ENCODE results near the gene TCN2.
"Not testable (repeated sequence)": the region's sequence is repeated elsewhere in the genome, so short reads cannot be mapped to it uniquely, and the experiment has no call there.

The TCN2 gene

DNA sequence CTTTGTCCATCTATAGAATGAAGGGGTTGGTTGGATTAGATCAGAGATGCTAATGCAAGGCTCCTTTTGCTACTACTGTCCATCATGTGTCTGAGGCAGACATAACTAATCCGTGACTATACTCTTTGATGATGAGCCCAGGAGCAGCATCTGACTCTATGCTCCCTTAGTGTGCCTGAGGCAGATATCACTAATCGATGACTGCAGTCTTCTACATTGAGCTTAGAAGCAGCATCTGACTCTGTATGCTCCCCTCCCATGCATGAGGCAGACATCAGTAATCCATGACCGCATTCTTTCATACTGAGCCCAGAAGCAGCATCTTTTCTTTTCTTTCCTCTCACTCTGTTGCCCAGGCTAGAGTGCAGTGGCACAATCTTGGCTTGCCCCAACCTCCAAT is 4.2 kb downstream of the TCN2 start:
- no peak for DNase-seq (ENCODE audit: low spot score)

DNA sequence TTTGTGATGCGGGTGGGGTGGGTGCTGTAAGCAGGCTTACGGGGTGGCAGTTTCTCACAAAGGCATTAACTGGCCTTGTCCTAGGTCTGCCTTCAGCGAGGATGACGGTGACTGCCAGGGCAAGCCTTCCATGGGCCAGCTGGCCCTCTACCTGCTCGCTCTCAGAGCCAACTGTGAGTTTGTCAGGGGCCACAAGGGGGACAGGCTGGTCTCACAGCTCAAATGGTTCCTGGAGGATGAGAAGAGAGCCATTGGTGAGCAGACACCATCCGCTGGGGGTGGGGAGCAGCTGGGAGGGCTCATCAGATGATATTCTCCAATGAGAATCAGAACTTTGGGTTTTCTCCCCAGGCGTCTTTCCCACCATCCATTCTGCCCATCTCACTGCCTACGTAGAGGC is 5.8 kb downstream of the TCN2 start:
- no peak for DNase-seq (ENCODE audit: low spot score)

DNA sequence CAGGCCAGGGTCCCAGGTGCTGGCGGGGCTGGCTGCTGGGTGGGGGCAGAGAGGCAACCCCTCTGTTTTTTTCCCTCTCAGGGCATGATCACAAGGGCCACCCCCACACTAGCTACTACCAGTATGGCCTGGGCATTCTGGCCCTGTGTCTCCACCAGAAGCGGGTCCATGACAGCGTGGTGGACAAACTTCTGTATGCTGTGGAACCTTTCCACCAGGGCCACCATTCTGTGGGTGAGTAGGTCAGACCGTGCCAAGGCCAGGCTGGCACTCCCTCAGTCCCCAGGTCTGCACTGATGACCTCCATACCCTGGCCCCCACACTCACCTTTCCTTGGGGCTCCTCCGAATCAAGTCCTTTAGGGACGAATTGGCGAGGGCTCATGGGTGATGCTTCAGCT is 7.3 kb downstream of the TCN2 start:
- no peak for DNase-seq (ENCODE audit: low spot score)

DNA sequence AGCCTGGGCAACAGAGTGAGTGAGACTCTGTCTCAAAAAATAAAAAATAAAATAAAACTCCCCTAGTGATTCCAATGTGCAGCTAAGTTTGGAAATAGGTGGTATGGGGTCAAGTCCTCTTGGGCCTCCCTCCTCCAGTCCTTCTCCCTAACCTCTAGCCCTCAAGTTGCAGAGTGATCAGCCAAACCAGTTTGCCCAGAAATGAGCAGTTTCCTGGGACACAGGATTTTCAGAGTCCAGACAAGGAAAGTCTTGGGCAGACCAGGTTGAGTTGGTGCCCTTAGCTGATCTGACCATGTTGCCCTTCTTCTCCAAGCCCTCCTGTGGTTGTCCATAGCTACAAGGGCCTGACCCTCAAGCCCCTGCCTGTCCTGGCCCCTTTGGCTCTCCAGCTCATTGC is 7.9 kb downstream of the TCN2 start:
- DNase-seq (ENCODE audit: low spot score) = no peak

DNA sequence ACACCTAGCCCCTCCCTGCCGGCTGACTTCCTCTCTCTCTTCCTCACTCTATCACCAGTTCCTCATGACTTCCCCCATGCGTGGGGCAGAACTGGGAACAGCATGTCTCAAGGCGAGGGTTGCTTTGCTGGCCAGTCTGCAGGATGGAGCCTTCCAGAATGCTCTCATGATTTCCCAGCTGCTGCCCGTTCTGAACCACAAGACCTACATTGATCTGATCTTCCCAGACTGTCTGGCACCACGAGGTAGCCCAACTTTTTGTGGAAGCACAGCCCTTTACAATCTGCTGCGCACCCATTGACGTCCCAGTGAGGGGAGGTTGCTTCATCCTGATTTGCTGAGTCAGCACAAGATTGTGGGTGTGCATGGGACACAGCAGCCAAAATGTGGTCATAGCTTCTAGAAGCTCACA is 8.6 kb downstream of the TCN2 start:
- peak; percentile 1 for DNase-seq (ENCODE audit: low spot score)

DNA sequence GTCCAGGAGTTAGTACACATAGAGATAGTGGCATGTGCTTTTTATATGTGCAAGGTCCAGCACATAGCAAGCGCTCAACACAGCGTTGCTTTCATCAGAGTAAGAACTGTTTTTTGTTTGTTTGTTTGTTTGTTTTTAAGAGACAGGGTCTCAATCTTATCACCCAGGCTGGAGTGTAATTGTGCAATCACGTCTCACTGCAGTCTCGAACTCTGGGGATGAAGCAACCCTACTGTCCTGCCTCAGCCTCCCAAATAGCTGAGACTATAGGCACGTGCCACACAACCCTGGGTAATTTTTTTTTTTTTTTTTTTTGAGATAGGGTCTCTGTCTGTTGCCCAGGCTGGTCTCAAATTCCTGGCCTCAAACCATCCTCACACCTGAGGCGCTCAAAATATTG is 10.8 kb downstream of the TCN2 start:
- no peak for DNase-seq (ENCODE audit: low spot score)

DNA sequence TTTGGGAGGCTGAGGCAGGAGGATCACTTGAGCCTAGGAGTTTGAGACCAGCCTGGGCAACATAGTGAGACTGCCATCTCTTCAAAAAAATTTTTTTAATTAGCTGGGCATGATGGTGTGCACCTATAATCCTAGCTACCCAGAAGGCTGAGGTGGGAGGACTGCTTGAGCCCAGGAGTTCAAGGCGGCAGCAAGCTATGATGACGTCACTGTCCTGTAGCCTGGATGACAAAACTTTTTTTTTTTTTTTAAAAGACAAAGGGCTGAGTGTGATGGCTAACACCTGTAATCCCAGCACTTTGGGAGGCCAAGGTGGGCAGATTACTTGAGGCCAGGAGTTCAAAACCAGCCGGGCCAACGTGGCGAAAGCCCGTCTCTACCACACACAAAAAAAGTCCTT is 12.9 kb downstream of the TCN2 start:
- DNase-seq (ENCODE audit: low spot score) = not testable (repeated sequence)

DNA sequence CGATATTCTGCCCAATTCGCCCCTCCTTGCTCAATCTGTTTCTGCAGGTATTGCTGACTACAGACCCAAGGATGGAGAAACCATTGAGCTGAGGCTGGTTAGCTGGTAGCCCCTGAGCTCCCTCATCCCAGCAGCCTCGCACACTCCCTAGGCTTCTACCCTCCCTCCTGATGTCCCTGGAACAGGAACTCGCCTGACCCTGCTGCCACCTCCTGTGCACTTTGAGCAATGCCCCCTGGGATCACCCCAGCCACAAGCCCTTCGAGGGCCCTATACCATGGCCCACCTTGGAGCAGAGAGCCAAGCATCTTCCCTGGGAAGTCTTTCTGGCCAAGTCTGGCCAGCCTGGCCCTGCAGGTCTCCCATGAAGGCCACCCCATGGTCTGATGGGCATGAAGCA is 19.4 kb downstream of the TCN2 start:
- DNase-seq (ENCODE audit: low spot score) = no peak

DNA sequence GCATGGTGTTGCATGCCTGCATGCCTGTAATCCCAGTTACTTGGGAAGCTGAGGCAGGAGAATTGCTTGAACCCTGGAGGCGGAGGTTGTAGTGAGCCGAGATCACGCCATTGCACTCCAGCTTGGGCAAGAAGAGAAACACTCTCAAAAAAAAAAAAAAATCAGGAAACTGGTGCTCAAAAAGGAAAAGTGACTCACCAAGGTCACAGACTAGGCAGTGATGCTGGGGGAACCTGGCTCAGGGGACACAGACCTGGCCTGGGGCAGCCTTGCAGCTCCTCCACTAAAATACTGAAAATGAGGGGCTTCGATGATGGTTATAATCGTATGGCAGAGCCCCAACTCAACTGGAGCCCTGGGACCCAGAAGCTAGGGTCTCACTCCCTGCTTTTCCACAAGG is 20.5 kb downstream of the TCN2 start:
- no peak for DNase-seq (ENCODE audit: low spot score)

DNA sequence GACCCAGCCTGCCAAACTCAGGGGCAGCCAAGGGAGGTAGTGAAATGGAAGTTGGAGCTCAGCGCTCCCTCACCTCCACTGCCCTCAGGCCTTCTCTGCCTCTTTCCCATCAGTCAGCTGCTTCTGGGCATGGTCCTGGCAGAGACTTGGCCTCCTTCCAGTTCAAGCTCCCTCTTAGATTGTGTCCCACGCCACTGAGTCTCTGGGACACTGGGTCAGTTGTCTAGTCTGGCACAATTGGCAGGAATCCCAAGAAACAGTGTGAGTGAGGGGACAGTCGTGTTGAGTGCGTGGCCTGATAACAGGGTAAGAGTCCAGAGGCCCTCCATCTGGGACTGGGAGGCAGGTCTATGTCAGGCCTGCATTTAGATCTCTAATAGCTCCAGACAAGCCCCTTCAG is 21.5 kb downstream of the TCN2 start:
- no peak for DNase-seq (ENCODE audit: low spot score)

DNA sequence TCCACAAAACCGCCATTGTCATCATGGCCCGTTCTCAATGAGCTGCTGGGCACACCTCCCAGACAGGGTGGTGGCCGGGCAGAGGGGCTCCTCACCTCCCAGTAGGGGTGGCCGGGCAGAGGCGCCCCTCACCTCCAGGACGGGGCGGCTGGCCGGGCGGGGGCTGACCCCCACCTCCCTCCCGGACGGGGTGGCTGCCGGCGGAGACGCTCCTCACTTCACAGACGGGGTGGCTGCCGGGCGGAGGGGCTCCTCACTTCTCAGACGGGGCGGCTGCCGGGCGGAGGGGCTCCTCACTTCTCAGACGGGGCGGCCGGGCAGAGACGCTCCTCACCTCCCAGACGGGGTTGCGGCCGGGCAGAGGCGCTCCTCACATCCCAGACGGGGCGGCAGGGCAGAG is 24.5 kb downstream of the TCN2 start:
- not testable (repeated sequence) for DNase-seq (ENCODE audit: low spot score)

DNA sequence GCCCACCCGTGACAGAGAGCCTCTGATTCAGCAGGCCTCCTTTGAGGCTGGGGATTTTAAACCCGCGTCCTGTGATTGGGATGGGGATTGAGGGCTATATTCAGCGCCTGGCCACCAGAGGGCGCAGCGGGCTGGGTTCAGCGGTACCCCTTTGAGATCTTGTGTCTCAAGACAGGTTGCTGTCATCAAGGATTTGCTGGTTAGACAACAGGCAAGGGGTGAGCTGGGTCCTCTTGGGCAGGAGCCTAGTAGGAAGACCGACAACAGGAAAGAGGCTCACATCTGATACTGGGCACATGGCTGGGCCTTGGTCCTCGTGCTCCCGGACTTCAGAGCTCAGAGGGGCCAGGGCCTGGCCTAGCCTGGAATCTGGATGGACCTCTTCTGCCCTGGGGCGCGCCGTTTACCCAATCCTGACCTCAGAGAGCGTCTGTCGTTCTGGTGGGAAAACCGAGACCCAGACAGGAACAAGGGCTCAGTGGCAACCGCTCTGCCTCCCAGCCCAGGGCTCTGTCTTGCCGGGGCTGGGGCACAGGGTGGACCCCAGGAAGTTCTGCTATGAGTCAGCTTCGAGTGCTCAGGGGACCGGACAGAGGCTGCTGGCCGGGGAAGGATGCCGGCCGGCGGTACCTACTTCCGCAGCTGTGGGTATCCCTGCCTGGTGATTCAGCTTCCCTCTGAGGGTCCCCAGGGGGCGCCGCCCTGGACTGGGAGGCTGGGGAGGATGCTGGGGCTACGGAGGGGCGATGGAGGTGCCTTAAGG is 27.7 kb downstream of the TCN2 start:
- peak; percentile 91 for DNase-seq (ENCODE audit: low spot score)

DNA sequence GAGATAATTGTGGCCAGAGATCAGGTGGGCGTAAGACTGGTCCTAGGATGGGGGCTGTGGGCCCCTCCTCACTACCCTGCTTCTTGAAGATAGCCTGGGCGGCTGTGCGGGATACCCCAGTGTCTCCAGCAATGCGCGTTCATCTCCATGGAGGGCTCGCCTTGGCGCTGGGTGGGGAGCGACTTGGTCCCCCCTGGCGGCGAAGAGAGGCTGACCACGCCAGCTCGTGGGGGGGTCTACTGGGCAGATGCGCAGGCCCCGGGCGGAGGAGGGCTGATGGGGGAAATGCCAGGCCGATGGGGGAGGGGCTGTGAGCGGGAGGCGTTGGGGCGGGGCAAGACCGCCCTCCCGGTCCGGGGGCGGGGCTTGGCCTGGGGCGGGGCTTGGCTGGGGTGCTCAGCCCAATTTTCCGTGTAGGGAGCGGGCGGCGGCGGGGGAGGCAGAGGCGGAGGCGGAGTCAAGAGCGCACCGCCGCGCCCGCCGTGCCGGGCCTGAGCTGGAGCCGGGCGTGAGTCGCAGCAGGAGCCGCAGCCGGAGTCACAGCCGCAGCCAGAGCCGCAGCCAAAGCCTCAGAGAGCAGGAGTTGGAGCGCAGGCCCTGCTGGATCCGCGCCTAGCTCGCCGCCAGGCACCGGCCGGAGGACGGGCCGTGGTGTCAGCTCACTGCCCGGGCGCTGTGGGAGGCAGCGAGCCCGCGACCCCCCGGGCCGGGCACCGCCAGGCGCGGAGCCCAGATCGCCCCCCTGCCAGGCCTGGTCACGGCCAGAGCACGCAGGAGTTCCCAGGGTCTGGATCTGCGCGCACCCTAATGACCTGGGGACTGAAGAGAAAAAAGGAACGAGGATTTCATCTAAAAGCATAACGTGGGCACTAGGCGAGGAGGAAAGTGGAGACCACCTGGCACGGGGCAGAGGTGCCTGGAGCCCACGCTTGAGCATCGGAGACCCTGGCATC is 28.6 kb downstream of the TCN2 start, which contains the start of gene SLC35E4:
SLC35E4 (plus strand) TSS at position 509 of the 953 bp plus-strand sequence. CDS start 670 bp downstream, outside the sequence.
- DNase-seq (ENCODE audit: low spot score) = peak; percentile 98

DNA sequence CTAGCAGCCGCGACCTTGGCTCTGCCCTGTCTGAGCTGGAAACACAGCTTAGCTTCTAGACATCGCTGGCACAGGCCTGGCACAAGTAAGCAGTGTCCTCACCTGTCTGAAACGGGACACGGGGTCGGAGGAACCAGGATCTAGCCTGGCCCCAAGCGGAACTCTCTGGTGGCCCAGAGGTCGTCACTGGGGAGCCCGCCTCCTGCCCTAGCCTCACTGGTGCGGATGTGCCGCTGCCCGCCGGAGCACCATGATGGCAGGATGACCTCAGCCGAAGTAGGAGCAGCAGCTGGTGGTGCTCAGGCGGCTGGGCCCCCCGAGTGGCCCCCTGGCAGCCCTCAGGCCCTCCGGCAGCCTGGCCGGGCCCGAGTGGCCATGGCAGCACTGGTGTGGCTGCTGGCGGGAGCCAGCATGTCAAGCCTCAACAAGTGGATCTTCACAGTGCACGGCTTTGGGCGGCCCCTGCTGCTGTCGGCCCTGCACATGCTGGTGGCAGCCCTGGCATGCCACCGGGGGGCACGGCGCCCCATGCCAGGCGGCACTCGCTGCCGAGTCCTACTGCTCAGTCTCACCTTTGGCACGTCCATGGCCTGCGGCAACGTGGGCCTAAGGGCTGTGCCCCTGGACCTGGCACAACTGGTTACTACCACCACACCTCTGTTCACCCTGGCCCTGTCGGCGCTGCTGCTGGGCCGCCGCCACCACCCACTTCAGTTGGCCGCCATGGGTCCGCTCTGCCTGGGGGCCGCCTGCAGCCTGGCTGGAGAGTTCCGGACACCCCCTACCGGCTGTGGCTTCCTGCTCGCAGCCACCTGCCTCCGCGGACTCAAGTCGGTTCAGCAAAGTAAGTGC is 29.5 kb downstream of the TCN2 start:
- DNase-seq (ENCODE audit: low spot score) = peak; percentile 29

DNA sequence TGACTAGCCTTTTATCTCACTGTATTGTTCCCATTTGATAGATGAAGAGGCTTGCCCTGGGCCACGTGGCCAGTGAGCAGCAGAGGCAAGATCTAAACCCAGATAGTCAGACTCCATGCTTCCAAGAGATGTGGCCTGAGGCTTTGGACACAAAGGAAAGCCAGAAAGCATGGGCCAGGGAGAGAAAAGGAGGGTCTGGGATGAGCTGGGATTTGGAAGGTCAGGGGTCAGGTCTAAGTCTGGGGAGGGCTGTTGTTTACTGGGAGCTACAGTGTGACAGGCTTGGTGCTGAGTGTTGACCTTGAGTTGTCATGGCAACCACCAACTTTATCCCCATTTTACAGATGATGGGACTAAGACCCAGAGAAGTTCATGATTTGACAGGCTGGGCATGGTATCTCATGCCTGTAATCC is 30.7 kb downstream of the TCN2 start:
- no peak for DNase-seq (ENCODE audit: low spot score)

DNA sequence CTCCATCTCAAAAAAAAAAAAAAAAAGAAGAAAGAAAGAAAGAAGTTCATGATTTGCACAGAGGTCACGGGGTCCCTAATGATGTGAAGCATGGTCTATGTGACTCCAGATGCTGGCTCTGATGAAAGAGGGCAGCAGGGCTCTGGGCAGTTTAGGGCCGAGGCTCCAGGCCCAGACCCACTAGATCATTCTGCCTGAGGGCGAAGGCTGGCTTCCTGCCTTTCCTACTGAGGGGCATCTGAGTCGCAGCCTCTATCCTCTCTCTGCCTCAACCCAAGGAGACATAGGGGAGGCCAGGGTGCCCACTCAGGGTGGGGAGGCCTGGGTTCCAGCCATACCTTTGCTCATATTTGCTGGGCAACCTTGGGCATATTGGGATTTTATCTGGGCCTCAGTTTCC is 33.4 kb downstream of the TCN2 start:
- DNase-seq (ENCODE audit: low spot score) = no peak

DNA sequence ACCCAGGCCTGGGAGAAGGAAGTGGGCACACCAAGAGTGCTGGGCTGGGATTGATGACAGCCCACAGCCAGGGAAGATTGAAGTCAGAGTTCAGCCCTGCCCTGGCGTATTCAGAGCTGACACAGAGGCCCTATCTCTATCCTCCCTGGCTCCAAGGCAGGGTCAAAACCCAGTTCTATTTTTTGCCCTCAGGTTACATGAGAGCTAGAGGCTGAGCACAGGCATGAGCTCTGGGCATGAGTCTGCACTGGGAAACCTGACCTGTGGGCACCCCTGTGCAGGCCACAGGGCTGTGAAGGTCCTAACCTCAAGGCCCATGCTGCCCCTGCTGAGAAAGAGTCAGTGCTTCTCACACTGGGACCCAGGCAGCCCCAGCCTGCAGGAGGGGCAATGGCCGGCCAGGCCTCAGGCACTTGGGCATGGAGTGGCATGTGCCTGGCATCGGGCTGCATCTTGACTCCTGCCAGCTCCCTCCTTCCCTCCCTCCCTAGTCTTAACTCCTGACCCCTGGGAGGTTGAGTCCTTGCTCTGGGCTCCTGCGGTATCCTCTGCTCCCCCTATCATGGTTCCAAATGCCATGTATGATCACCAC is 34.0 kb downstream of the TCN2 start:
- no peak for DNase-seq (ENCODE audit: low spot score)

DNA sequence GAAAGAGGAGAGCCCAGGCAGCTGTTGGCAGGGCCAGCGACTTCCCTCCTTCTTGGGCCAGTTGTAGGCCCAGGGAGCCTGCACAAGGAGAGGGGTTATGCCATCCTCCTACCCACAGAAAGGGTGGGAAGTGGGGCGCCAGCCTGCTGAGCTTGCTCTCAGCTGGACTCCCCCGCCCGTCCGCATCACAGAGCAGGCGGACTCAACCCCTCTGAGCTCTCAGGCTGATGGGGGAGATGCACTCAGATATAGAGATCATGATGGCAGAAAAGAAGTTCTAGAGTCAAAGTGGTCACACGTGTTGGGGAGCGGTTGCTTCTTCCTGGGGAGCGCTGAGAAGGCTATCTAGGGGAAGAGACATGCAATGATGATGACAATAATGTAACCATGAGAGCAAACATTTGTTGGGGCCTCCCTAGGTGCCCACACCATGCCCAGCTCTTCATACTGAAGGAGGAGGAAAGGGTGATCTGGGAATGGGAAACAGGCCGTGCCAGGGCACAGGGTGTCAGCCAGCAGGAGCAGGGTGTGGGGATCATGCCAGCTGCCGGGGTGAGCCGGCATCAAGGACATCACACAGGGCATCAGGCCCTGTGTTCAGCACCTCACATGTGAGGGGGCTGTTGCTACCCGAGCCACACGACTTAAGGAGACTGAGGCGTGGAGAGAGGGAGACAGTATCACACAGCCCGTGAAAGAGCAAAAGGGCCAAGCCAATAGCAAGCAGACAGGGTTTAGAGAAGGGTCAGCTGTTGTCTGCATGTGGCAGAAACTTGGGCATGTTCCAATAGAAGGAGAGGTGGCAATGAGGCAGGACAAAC is 36.3 kb downstream of the TCN2 start:
- no peak for DNase-seq (ENCODE audit: low spot score)

DNA sequence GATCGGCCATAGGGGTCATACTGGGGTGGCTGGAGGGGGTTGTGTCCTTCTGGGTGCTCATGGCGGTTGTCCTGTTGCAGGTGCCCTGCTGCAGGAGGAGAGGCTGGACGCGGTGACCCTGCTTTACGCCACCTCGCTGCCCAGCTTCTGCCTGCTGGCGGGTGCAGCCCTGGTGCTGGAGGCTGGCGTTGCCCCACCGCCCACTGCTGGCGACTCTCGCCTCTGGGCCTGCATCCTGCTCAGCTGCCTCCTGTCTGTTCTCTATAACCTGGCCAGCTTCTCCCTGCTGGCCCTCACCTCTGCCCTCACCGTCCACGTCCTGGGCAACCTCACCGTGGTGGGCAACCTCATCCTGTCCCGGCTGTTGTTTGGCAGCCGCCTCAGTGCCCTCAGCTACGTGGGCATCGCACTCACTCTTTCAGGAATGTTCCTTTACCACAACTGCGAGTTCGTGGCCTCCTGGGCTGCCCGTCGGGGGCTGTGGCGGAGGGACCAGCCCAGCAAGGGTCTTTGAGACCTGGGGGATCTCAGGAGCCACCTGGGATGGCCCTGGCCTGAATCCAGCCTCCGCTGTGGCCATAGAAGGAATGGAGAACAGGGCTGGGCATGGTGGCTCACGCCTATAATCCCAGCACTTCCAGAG is 39.7 kb downstream of the TCN2 start:
- DNase-seq (ENCODE audit: low spot score) = no peak

DNA sequence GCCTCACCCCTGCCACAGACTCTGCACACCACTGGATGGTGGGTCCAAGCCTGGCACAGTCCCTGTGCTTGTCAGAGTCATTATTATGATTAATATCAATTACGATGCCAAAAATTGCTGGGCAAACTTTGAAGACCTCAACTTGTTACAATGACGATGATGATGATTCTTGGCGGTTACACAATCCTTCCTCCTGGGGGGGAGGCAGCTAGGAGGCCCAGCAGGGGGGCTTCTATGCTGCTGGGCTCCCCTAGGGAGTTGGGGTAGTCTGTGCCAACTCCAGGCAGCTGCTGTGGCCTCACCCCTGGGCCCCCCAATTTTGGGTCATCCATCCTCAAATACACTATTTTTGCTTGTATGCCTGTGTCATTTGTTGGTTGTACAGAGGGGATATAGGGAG is 40.6 kb downstream of the TCN2 start:
- no peak for DNase-seq (ENCODE audit: low spot score)

Data from AG08395 (cell line).